Liver (tissue), 6 donors: ENCODE data around the gene NIBAN1. TPM values are rescaled to one million over a fixed set of nuclear protein-coding genes. Genes with fewer than 3 reads are reported as not detected.

Experiments
- FOXA2 ChIP-seq: IDR thresholded peaks from 2 replicates; pipeline ENCODE4 v1.6.1; 2016; ENCODE audit warnings: antibody characterized with exemption
- RXRA ChIP-seq, 2 donors: IDR thresholded peaks; 2 replicates each; pipeline ENCODE4 v1.6.1; 2017 to 2018; ENCODE audit warnings: antibody characterized with exemption in 2 of 2, mild to moderate bottlenecking in 1 of 2
- TAF1 ChIP-seq: conservative IDR thresholded peaks from 2 replicates; pipeline ENCODE4 v1.6.1; 2016; ENCODE audit warnings: antibody characterized with exemption, mild to moderate bottlenecking
- polyA plus RNA-seq, 2 donors: library from polyadenylated mRNA; stranded (reverse) in 1 of 2; unstranded in 1 of 2; fragments of 200-250 nt in 1 of 2; fragments of >200 nt in 1 of 2; fragmentation: Nextera tagmentation in 1 of 2; extraction: Ambion mirVana in 1 of 2; gene quantifications; one replicate each; pipeline versions ENCODE4 v1.2.1 to v1.2.3, GENCODE V29; 2013 to 2015
- small RNA-seq: library from RNA; depleted of rRNA; stranded (forward); fragments of <200 nt; gene quantifications from one replicate; pipeline ENCODE3, GENCODE V24; 2014
- total RNA-seq, 2 donors: library from RNA; depleted of rRNA; stranded (reverse); fragments of >200 nt; gene quantifications; one replicate each; pipeline ENCODE4 v1.2.3, GENCODE V29; 2014
- TF ChIP-seq, protein P1 (sequence below): IDR thresholded peaks from 2 replicates; pipeline ENCODE4 v1.6.1; 2016; ENCODE audit warnings: antibody characterized with exemption
- TF ChIP-seq, protein P2 (sequence below): IDR thresholded peaks from 2 replicates; pipeline ENCODE4 v1.6.1; 2016; ENCODE audit warnings: antibody characterized with exemption
- donor health status: healthy.
- donor health status: healthy.
- donor health status: healthy.

NIBAN1 gene
- total and polyA plus RNA-seq, 4 donors: 0.50 to 5.5 (median 2.8) TPM

DNA sequence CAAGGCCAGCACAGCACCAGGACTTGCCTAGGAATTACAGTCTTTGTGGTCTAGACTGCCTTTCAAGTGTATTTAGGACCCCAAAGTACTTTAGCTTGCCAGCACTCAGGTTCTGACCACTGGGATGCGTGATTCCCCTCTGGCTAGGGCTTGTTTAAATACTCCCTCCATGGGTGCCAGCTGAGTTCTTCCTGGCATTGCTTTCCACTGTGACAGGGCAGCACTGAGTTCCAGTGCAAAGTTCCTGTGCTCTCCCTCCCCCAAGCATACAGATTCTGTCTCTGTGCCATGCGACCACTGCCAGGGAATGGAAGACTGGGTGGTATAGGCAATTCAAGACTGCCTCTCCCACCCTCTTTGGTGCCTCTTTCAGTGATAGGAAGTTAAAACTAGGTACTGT, 45.9 kb downstream of the NIBAN1 start (continued):
- TF ChIP-seq, protein P1, sequence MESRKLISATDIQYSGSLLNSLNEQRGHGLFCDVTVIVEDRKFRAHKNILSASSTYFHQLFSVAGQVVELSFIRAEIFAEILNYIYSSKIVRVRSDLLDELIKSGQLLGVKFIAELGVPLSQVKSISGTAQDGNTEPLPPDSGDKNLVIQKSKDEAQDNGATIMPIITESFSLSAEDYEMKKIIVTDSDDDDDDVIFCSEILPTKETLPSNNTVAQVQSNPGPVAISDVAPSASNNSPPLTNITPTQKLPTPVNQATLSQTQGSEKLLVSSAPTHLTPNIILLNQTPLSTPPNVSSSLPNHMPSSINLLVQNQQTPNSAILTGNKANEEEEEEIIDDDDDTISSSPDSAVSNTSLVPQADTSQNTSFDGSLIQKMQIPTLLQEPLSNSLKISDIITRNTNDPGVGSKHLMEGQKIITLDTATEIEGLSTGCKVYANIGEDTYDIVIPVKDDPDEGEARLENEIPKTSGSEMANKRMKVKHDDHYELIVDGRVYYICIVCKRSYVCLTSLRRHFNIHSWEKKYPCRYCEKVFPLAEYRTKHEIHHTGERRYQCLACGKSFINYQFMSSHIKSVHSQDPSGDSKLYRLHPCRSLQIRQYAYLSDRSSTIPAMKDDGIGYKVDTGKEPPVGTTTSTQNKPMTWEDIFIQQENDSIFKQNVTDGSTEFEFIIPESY: no peak
- TF ChIP-seq FOXA2: no peak
- no peak for TF ChIP-seq RXRA (IDR thresholded peaks at IDR 0.05)
- TF ChIP-seq, protein P2, sequence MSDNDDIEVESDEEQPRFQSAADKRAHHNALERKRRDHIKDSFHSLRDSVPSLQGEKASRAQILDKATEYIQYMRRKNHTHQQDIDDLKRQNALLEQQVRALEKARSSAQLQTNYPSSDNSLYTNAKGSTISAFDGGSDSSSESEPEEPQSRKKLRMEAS: no peak
- TF ChIP-seq TAF1: no peak

Small RNA genes within 50 kb of the gene (small RNA-seq; reads per million reads assigned to genes)
- not detected for gene RNA5SP72

Other genes starting within 250 kb of the NIBAN1 start
- 10 to 100 TPM; 32.9 to 53.8 TPM for gene EDEM3, start 219.7 kb downstream of the NIBAN1 start, total RNA-seq
- 10 to 100 TPM; 11.7 to 14.5 TPM for gene EDEM3, start 219.7 kb downstream of the NIBAN1 start, polyA plus RNA-seq
- gene RNF2, start 71.0 kb upstream of the NIBAN1 start, total RNA-seq: 10 to 100 TPM in 1 of 2 donors, 1 to 10 TPM in 1; 6.5 to 17.3 TPM
- gene RNF2, start 71.0 kb upstream of the NIBAN1 start, polyA plus RNA-seq: 1 to 10 TPM; 2.9 to 3.2 TPM
- gene TRMT1L, start 182.4 kb upstream of the NIBAN1 start, total RNA-seq: 10 to 100 TPM; 14.6 to 33.9 TPM
- 1 to 10 TPM; 4.3 to 5.1 TPM for gene TRMT1L, start 182.4 kb upstream of the NIBAN1 start, polyA plus RNA-seq
- gene SWT1, start 182.7 kb upstream of the NIBAN1 start, total RNA-seq: 1 to 10 TPM; 4.2 to 7.8 TPM
- gene SWT1, start 182.7 kb upstream of the NIBAN1 start, polyA plus RNA-seq: 1 to 10 TPM in 1 of 2 donors, under 1 TPM in 1; 0.99 to 1.6 TPM